LNCAP (cell line): ENCODE results near the gene CNN3.

Experiments used
- CTCF ChIP-seq: fragments of 450-650 bp; IDR thresholded peaks from 2 replicates; pipeline ENCODE4 v1.5.1; 2017; ENCODE audit warnings: mild to moderate bottlenecking

The CNN3 gene

GRCh38 chr1:94903280-94904009 is 23.5 kb downstream of the CNN3 start:
- no peak for TF ChIP-seq CTCF

GRCh38 chr1:94901841-94902240 is 25.1 kb downstream of the CNN3 start:
- no peak for TF ChIP-seq CTCF

- TF ChIP-seq CTCF: no peak
Measured at GRCh38 chr1:94899756-94900155, 27.2 kb downstream of the CNN3 start.

- TF ChIP-seq CTCF: no peak
Measured at GRCh38 chr1:94898491-94899385, 28.2 kb downstream of the CNN3 start.

- TF ChIP-seq CTCF: no peak
Measured at GRCh38 chr1:94895518-94895917, 31.4 kb downstream of the CNN3 start.

- TF ChIP-seq CTCF: no peak
Measured at GRCh38 chr1:94894630-94895029, 32.3 kb downstream of the CNN3 start.

- TF ChIP-seq CTCF: no peak
Measured at GRCh38 chr1:94892604-94893254, 34.2 kb downstream of the CNN3 start.
